Measurements from ENCODE around the gene CCL7.
"Not testable (repeated sequence)": the region's sequence is repeated elsewhere in the genome, so short reads cannot be mapped to it uniquely, and the experiment has no call there.

The CCL7 gene

GRCh38 chr17:34269969-34270368 is at the start of gene CCL7:
CCL7 (plus strand) TSS chr17:34270221; CDS start chr17:34270291, 70 bp downstream.
- DNase-seq = peak; percentile 66

DNA sequence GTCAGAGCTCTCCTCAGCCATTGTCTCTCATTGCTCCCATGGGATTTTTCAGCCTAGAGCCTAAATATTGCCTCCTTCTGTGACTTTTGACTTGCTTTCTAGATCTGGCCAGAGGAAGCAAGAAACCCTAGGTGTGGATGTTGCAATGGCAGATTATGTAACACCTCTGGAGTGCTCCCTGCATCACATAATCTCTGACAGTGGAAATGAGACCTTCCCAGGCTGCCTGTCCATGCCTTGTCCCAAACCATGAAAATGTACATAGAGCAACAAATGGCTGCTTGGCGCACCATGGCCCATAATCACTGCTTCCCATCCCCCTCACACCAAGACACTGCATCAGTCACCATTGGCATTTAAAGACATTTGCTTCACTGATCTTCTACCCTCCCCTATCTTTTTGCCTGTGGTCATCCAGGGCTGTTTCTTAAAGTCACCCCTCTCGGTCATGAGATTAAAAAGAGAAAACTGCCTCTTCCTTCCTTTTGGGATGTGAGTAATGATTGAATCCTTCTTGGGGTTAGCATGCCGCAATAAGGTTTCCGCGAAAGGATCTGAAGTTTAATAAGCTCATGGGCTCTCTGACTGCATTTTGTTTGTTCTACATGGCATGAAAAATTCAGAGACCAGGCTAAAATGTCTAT is 49.1 kb upstream of the CCL7 start:
- peak; percentile 24 for DNase-seq

DNA sequence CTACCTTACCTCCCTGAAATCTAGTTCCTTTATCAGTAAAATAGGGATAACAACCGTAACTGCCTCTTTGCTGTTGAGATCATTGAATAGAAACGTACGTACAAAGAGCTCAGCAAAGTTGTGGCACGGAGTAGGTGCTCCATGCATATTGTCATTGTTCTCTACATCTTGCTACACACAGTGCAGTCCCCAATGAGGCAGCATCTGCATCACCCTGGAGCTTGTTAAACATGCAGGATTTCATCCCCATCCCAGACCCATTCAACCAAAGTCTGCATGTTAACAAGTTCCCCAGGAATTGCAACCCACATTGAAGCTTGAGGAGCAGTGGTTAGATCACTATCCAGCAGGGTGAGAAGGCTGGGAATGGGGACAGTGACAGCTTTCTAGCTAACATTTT is 48.6 kb upstream of the CCL7 start:
- no peak for DNase-seq

GRCh38 chr17:34222722-34223497 is 47.1 kb upstream of the CCL7 start:
- no peak for DNase-seq

DNA sequence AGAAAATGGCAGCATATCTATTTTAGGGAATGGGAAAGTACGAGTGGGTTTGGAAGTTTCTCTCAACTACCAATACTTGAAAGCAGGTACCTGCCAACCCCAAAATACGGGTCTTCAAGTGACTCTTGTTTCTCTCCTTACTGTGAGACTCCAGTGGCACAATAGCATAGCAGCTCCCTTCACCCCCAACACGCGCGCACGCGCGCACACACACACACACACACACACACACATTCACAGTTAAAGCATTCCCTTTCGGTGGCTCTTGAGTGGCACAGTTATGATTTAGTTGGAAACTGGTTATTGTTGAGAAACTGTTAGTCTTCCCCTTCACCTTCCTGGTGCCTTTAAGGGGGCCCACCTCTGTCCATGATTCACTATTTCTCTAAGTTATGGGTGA is 45.0 kb upstream of the CCL7 start:
- DNase-seq = no peak

- no peak for DNase-seq
Observed at GRCh38 chr17:34226011-34226743, 43.8 kb upstream of the CCL7 start.

DNA sequence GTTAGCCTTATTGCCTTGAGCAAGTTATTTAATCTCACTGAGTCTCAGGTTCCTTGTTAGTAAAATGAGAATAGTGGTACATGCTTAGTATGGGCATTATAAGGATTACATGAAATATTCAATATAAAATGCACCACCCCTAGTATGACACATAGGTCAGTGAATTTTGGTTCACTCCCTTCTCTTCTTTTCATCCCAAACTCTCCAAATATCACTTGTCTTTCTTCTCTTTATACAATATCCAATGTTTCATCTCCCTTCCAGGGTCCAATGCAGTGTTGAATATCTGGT is 43.3 kb upstream of the CCL7 start:
- no peak for DNase-seq

DNA sequence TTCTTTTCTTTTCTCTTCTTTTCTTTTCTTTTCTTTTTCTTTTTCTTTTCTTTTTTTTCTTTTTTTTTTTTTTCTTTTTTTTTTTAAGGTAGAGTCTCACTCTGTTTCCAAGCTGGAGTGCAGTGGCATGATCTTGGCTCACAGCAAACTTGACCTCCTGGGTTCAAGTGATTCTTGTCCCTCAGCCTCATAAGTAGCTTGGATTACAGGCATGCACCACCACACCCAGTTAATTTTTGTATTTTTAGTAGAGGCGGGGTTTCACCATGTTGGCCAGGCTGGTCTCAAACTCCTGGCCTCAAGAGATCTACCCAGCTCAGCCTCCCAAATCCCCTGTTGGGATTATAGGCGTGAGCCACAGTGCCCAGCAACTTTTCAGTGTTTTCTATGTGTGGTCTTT is 42.7 kb upstream of the CCL7 start:
- not testable (repeated sequence) for DNase-seq

DNA sequence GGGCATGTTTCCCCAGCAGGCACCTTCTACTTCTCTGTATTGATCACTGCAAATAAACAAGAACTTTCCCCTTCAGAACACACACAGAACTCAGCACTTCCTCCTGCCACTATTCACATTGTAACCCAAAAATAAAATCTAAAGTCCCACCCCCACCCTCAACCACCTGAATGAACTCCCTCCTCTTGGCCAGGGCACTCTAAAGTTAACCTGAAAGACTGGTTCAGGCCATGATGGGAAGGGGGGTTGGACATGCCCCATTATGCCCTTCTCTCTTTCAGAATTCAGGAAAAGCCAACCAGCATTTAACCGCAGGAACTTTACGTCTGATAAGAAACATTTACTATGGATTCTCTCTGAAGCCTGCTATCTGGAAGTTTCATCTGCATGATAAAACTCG is 42.3 kb upstream of the CCL7 start:
- DNase-seq = no peak

- no peak for DNase-seq
Observed at GRCh38 chr17:34228781-34229180, 41.2 kb upstream of the CCL7 start.

DNA sequence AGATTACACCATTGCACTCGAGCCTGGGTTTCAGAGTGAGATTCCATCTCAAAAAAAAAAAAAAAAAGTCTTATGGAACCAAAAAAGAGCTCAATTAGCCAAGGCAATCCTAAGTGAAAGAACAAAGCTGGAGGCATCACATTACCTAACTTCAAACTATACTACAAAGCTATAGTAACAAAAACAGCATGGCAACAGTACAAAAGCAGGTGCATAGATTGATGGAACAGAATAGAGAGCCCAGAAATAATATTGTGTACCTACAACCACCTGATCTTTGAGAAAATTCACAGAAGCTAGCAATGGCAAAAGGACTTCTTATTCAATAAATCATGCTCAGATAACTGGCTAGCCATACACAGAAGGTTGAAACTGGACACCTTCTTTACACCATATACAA is 39.7 kb upstream of the CCL7 start:
- no peak for DNase-seq

DNA sequence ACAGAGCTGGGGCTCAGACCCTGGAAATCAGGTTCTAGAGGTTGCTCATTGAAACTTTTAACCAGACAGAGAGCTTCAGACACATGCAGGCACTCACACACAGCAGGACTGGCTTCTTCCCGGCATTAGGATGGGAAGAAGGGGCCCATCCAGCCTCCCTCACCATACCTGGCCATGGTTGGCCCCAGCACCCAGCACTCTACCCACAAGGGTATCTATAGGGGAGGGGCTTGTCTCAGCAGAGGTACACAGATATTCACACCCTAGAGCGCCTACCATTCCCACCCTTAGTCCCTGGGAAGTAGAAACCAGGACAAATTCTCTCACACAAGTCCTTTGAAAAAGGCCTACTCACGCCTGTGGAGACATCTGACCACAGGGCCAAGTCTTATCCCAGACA is 35.4 kb upstream of the CCL7 start:
- no peak for DNase-seq

DNA sequence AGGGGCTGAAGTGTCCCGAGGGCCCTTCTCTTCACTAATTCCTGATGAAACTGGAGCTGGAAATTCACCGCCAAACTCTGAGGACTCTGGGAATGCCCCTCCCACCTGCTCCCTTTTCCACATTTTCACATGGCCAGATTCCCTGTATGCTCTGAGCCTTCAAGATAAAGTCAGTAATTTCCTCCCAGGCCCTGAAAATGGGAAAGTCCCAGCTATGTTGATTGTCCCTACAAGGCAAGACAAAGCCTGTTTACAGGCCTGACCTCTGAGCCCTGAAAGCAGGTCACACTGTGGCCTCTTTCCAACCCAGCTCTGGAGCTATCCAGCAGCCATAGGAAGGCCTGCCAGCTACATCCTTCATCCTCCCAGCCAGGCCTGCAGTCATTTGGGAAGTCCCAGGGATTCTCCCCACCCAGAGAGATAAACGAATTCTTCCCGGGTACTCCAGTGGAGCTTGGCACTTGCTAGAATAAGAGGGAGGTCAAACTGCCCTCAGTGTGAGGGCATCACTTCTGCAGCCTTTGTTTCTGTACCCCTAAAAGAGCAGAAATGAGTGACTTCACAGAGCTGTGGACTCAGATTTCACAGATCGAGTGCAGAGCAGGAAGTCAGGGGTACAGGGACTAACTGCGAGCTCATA is 34.5 kb upstream of the CCL7 start:
- peak; percentile 72 for DNase-seq

GRCh38 chr17:34236281-34236892 is 33.6 kb upstream of the CCL7 start:
- DNase-seq = no peak

DNA sequence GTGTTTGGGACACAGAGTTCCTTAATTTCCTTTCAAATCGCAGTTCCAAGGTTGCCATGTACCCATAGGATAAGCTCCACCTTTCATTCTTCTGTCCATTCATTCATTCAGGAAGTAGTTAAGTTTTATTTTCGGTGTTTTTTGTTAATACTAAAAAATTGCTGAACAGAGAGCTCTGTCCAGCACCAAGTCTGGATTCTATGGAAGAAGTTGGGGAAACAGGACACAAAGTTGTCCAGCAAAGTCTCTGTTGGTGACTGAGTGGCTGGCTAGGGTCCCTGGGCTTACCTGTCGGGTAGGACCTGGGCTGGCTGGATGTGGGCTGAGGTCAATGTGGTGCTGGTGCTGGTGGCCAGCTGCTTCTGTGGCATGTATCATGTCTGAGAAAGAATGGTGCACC is 32.6 kb upstream of the CCL7 start:
- DNase-seq = no peak

GRCh38 chr17:34241062-34241461 is 29.0 kb upstream of the CCL7 start:
- no peak for DNase-seq

GRCh38 chr17:34242587-34243363 is 27.2 kb upstream of the CCL7 start:
- DNase-seq = no peak

DNA sequence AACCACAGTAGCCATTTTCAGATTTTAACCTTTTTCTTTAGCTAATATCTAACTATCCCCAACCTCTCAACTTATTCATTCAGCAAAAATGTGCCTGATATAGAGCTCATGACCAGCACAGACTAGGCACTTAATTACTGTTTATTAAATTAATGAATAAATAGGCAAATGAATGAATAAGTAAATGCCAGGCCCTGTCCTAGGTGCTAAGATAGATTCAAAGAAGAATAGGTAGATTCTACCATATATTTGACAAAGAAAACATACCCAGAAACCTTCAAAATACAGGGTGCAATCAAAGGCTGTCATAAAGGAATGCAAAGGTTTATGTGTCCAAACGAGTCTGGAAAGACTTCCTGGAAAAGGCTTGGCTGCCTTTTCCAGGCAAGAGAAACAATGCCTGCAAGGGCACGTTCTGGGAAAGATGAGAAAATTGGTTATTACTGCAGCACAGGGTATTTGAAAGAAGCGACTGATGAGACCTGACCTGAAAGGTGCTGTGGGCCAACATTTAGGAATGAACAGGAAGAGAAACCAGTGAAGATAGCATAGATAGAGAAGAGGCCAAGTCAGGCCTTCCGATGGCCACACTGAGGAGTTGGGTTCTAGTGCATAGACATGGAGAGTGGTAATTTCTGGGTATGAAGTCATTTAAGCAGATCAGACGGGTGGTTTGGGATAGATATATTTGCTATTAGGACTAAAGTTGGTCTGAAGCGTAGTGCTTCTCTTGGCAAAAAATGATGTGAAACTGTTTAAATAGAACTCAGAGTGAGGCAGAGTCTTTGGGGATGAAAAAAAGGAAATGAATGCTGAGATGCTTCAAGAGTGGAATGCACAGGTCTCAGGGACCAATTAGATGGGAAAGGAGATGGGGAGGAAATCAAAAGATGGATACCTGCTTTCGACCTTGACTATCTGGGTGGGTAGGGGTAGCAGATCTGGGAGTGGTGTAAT is 26.4 kb upstream of the CCL7 start:
- DNase-seq = no peak

DNA sequence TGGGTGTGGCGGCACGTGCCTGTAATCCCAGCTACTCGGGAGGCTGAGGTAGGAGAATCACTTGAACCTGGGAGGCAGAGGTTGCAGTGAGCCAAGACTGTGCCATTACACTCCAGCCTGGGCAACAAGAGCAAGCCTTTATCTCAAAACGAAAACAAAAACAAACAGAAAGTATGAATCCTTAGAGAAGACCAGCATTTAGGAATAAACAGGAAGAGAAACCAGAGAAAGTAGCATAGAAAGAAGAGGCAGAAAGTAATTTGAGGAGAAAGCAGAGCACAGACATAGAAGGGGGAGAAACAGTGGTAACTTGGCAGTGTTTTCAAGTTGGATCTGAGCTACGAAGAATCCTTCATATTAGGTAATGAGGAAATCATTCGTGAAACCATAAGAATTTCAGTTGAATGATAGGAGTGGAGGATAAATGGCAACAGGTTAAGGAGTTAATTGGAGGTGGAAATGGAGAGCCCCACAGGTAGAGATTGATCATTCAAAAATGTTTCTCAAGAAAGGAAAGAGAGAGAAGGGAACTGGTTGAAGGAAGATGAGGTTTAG is 24.6 kb upstream of the CCL7 start:
- no peak for DNase-seq

GRCh38 chr17:34246446-34246845 is 23.6 kb upstream of the CCL7 start:
- no peak for DNase-seq

DNA sequence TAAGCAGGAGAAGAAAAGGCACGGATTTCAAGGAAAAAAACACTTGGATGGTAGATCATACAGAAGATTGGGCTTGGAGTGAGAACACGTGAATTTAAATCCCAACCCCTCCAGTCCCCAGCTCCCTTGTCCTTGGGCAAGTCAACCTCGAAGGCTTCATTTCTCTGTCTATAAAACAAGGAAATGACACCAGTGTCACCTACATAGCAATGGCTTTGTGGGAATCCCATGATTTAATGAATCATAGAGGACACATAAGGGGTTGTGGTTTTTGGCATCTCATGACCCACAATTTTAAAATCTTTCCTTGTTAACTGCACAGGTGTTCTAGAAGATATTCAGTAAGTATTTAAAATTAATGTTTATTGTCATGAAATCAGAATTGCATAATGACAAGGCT is 23.1 kb upstream of the CCL7 start:
- DNase-seq = no peak
